ENCODE measurements around the gene FAM161B.

- TF ChIP-seq CTCF (IDR thresholded peaks at IDR 0.05) (no peak), POLR2A (IDR thresholded peaks at IDR 0.05) (no peak)
These were observed 5.8 kb upstream of the FAM161B start for GRCh38 chr14:73955674-73956073.
